Skeletal muscle satellite cell (primary cell): ENCODE measurements around the gene DENND1B.

ENCODE experiments used
- H3K27me3 ChIP-seq: 2 replicates; pipeline ENCODE4 v1.7.0; 2013; ENCODE audit warnings: low read length; ENCODE audit not compliant: control insufficient read depth, insufficient read depth
- H3K36me3 ChIP-seq: 2 replicates; pipeline ENCODE4 v1.7.0; 2013; ENCODE audit warnings: mild to moderate bottlenecking, control low read depth, low read length; ENCODE audit not compliant: insufficient read depth
- H3K4me1 ChIP-seq: 2 replicates; pipeline ENCODE4 v1.7.0; 2013; ENCODE audit warnings: low read length; ENCODE audit not compliant: control insufficient read depth, insufficient read depth
- H3K4me2 ChIP-seq: 2 replicates; pipeline ENCODE4 v1.7.0; 2013; ENCODE audit warnings: mild to moderate bottlenecking, low read length
- H3K4me3 ChIP-seq: 2 replicates; pipeline ENCODE4 v1.7.0; 2013; ENCODE audit warnings: low read length
- H3K9ac ChIP-seq: 2 replicates; pipeline ENCODE4 v1.7.0; 2013; ENCODE audit warnings: mild to moderate bottlenecking, low read depth, low read length, moderate library complexity
- H3K9me3 ChIP-seq: replicated peaks from 2 replicates; pipeline ENCODE4 v1.7.0; 2013; ENCODE audit warnings: mild to moderate bottlenecking, control low read depth, low read length

The DENND1B gene

DNA sequence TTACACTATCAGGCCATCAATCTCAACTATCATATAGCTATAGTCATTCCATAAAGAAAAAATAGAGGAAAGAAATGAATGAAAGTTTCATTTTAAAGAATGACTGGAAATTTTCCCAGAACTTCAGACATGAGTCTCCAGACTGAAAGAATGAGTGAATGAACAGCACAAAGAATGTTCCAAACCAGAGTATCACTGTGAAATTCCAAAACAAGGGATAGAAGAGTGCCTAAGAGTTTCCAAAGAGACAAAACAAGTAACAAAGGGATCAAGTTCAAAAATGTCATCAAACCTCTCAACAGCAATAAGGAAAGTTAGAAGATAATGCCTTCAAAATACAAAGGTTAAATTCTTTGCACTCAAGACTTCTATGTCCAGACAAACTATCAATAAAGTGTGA, 114.9 kb downstream of the DENND1B start:
- H3K4me1 ChIP-seq: no peaks in the 10 kb centered on the region
- no peak overlapping the region for H3K4me3 ChIP-seq
- no peaks in the 10 kb centered on the region for H3K9me3 ChIP-seq
- no peak overlapping the region for H3K4me2 ChIP-seq
- no peaks in the 10 kb centered on the region for H3K36me3 ChIP-seq
- H3K9ac ChIP-seq: no peak overlapping the region
- no peaks in the 10 kb centered on the region for H3K27me3 ChIP-seq

DNA sequence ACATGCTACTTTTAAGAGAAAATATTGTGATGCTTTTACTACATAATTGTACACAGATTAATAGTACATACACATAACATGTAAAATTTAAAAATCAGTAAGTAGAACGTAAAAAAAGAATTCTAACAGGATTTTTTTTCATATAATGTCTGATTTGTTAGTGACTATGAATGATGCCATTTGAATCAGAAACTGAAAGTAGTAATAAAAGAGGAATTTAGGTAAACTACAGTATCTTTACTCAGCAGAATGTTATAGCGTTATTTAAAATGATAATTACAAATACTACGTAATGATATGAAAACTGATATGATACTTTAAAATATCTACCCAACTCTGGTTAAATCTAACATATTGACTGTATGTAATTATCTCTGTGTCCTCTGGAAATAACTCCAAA, 116.1 kb downstream of the DENND1B start:
- no peaks in the 10 kb centered on the region for H3K4me1 ChIP-seq

GRCh38 chr1:197649188-197649587, 126.1 kb downstream of the DENND1B start:
- no peaks in the 10 kb centered on the region for H3K4me1 ChIP-seq
- H3K4me3 ChIP-seq: no peak overlapping the region
- H3K4me2 ChIP-seq: no peak overlapping the region
- no peaks in the 10 kb centered on the region for H3K27me3 ChIP-seq
- H3K9ac ChIP-seq: no peak overlapping the region
- no peaks in the 10 kb centered on the region for H3K9me3 ChIP-seq
- no peaks in the 10 kb centered on the region for H3K36me3 ChIP-seq

More for the DNA sequence above, 116.1 kb downstream of the DENND1B start:
- Histone ChIP-seq H3K36me3 (no peaks in the 10 kb centered on the region), H3K4me3 (no peak overlapping the region), H3K27me3 (no peaks in the 10 kb centered on the region), H3K9me3 (no peaks in the 10 kb centered on the region), H3K4me2 (no peak overlapping the region), H3K9ac (no peak overlapping the region)

GRCh38 chr1:197638316-197638715, 137.0 kb downstream of the DENND1B start:
- H3K4me3 ChIP-seq: no peak overlapping the region
- H3K4me2 ChIP-seq: no peak overlapping the region
- H3K27me3 ChIP-seq: no peaks in the 10 kb centered on the region
- no peak overlapping the region for H3K9ac ChIP-seq
- H3K4me1 ChIP-seq: no peaks in the 10 kb centered on the region
- no peaks in the 10 kb centered on the region for H3K36me3 ChIP-seq
- no peaks in the 10 kb centered on the region for H3K9me3 ChIP-seq

- Histone ChIP-seq H3K4me2 (no peak overlapping the region), H3K9me3 (no peaks in the 10 kb centered on the region), H3K27me3 (no peaks in the 10 kb centered on the region), H3K9ac (no peak overlapping the region), H3K36me3 (no peaks in the 10 kb centered on the region), H3K4me3 (no peak overlapping the region), H3K4me1 (no peaks in the 10 kb centered on the region)
These were observed 137.9 kb downstream of the DENND1B start for GRCh38 chr1:197637406-197637805.

- no peak overlapping the region for H3K4me3 ChIP-seq
- no peaks in the 10 kb centered on the region for H3K27me3 ChIP-seq
- H3K9ac ChIP-seq: no peak overlapping the region
- H3K4me1 ChIP-seq: no peaks in the 10 kb centered on the region
- H3K4me2 ChIP-seq: no peak overlapping the region
- H3K9me3 ChIP-seq: no peaks in the 10 kb centered on the region
- no peaks in the 10 kb centered on the region for H3K36me3 ChIP-seq
These were observed 141.7 kb downstream of the DENND1B start for GRCh38 chr1:197633447-197634078.

DNA sequence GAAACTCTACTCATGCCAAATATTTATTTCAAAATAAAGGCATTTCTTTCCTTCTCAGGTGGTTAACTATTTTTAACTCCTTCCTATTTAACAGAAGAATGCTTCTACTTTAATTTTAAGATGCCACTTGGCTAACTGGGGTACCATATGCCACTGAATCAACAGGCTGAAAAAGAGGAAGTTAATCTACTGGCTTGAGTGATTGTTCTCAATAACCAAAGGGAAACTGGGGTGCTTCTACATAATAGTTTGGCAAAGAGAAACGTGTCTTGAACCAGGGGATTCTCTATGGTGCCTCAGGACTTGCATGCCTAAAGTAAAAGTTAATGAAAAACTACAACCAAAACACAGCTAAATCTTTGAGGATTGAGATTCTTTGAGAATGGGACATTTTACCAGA, 142.6 kb downstream of the DENND1B start:
- Histone ChIP-seq H3K4me3 (no peak overlapping the region), H3K4me2 (no peak overlapping the region), H3K27me3 (no peaks in the 10 kb centered on the region), H3K9ac (no peak overlapping the region), H3K36me3 (no peaks in the 10 kb centered on the region), H3K4me1 (no peaks in the 10 kb centered on the region), H3K9me3 (no peaks in the 10 kb centered on the region)

GRCh38 chr1:197632005-197632404, 143.3 kb downstream of the DENND1B start:
- Histone ChIP-seq H3K36me3 (no peaks in the 10 kb centered on the region), H3K4me2 (no peak overlapping the region), H3K9ac (no peak overlapping the region), H3K27me3 (no peaks in the 10 kb centered on the region), H3K4me3 (no peak overlapping the region), H3K9me3 (no peaks in the 10 kb centered on the region), H3K4me1 (no peaks in the 10 kb centered on the region)

DNA sequence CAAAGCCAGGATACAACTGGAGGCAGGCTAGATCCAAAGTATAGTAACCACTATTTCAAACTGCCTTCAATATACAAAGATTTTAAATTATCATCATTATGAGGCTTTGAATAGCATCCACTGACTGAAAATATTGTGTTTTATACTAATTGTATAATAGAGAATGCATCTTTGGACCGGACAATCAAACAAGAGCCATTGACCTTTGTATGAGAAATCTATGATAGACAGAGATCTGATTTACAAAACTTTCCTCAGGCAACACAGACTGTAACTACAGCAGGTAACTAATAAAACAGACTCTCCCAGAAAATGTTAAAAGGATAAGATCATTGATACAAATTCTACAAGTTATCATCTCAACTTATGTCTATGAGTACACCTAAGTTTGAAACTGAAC, 152.9 kb downstream of the DENND1B start:
- no peaks in the 10 kb centered on the region for H3K4me1 ChIP-seq
- H3K27me3 ChIP-seq: no peaks in the 10 kb centered on the region
- no peaks in the 10 kb centered on the region for H3K9me3 ChIP-seq
- no peaks in the 10 kb centered on the region for H3K36me3 ChIP-seq
- no peak overlapping the region for H3K4me2 ChIP-seq
- H3K9ac ChIP-seq: no peak overlapping the region
- H3K4me3 ChIP-seq: no peak overlapping the region

GRCh38 chr1:197621761-197622160, 153.5 kb downstream of the DENND1B start:
- Histone ChIP-seq H3K9me3 (no peaks in the 10 kb centered on the region), H3K36me3 (no peaks in the 10 kb centered on the region), H3K9ac (no peak overlapping the region), H3K4me2 (no peak overlapping the region), H3K27me3 (no peaks in the 10 kb centered on the region), H3K4me1 (no peaks in the 10 kb centered on the region), H3K4me3 (no peak overlapping the region)

- Histone ChIP-seq H3K36me3 (no peaks in the 10 kb centered on the region), H3K9ac (no peak overlapping the region)
These were observed 154.5 kb downstream of the DENND1B start for GRCh38 chr1:197620714-197621163.

DNA sequence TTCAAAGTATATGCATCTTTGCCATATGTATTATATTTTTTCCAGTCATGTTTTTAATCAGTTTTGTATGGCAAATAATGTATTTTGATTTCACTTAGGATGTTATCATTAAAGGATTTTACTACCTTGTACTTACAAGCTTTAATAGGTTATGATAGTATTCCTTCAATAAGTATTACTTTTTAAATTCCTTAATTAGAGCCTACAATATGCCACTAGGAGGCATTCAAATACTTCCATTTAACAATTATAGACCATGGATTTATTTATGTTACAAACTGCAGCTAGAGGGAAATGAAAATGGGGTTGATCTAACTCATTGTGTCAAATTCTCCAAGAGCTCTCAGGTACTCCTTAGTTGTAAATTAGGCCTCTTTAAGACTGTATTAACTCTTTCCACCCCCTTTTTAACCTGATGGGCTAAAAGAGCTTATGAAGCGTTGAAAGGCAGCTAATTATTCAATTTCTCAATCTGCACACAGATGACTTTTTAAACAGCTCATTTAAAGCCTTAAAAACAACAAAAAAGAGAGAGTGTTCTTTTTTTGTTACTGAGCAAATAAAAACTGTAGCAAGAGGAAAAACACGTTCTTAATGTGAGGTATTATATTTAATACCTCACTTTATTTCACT, 156.2 kb downstream of the DENND1B start:
- no peaks in the 10 kb centered on the region for H3K9me3 ChIP-seq
- H3K4me3 ChIP-seq: no peak overlapping the region
- H3K4me2 ChIP-seq: no peak overlapping the region
- no peaks in the 10 kb centered on the region for H3K4me1 ChIP-seq
- no peaks in the 10 kb centered on the region for H3K36me3 ChIP-seq
- no peaks in the 10 kb centered on the region for H3K27me3 ChIP-seq
- no peak overlapping the region for H3K9ac ChIP-seq

More at GRCh38 chr1:197620714-197621163, 154.5 kb downstream of the DENND1B start:
- H3K4me2 ChIP-seq: no peak overlapping the region
- no peaks in the 10 kb centered on the region for H3K27me3 ChIP-seq
- H3K9me3 ChIP-seq: no peaks in the 10 kb centered on the region
- no peak overlapping the region for H3K4me3 ChIP-seq
- no peaks in the 10 kb centered on the region for H3K4me1 ChIP-seq
